Measurements from ENCODE around the gene OSBPL8.

DNA sequence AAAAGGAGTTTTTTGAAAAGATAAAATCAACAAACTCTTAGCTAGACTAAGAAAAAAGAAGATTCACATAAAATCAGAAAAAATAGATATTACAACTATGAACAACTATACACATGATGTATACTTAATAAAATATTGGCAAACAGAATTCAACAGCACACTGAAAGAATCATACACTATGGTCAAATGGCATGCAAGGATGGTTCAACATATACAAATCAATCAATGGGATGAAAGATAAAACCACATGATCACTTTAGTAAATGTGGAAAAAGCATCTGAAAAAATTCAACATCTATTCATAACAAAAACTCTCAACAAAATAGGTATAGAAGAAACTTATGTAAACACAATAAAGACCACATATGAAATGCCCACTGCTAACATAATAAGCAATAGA lies 126.8 kb downstream of the OSBPL8 start:
- TF ChIP-seq, protein P1, sequence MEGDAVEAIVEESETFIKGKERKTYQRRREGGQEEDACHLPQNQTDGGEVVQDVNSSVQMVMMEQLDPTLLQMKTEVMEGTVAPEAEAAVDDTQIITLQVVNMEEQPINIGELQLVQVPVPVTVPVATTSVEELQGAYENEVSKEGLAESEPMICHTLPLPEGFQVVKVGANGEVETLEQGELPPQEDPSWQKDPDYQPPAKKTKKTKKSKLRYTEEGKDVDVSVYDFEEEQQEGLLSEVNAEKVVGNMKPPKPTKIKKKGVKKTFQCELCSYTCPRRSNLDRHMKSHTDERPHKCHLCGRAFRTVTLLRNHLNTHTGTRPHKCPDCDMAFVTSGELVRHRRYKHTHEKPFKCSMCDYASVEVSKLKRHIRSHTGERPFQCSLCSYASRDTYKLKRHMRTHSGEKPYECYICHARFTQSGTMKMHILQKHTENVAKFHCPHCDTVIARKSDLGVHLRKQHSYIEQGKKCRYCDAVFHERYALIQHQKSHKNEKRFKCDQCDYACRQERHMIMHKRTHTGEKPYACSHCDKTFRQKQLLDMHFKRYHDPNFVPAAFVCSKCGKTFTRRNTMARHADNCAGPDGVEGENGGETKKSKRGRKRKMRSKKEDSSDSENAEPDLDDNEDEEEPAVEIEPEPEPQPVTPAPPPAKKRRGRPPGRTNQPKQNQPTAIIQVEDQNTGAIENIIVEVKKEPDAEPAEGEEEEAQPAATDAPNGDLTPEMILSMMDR (conservative IDR thresholded peaks at IDR 0.05 in 1 of 2, IDR thresholded peaks at IDR 0.05 in 1 of 2; ENCODE audit: low read depth in 1 of 2, low read length in 2 of 2): no peak
- TF ChIP-seq EZH2 (IDR thresholded peaks at IDR 0.05; ENCODE audit: low read length, missing control alignments): no peak
